ENCODE results near the gene NIT1. TPM values are rescaled to one million over a fixed set of nuclear protein-coding genes. Genes with fewer than 3 reads are reported as not detected.

The NIT1 gene
- total and polyA plus RNA-seq, 2 of the 13 experiments (the other 11 are each of a cell fraction or from before 2014, with no cell fraction given): 22.7 to 31.0 TPM

DNA sequence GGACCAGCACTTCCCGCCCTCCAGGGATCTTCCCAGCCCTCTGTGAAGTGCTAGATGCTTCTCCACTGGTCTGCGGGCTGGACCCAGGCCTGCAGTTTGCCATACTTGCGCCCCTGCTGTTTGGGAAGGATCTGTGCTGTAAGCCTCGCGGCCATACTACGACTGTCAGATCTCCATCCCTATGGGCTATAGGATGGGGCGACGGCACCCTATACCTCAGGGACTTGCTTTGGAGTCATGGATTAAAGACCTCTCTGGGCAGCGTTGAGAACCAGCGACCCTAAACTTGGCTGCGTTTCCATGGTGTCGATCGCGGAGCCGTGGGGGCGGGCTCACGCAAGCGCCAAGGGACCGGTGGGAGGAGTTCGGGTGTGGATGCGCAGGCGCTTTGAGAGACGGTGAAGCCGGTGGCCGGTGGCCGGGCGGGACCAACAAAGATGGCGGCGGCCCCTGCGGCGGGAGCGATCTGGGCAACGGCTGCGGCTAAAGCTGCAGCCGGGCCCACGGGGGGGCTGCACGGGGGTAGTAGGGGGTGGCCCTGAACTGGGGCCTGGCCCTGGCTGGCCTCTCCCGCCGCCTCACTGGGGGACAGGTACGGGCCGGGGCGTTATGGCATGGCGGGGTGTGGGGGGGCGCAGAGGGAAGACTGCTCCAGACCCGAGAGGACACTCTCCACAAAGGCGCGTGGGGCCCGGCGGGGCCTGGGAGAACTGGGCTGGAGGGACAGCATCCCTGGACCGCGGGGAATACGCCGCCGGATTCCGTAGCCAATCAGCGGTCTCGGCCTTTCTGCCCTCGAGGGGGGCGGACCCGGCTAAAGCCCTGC, 41.4 kb downstream of the NIT1 start, which contains the start of gene USP21 (continued):
- TF ChIP-seq, protein P1, sequence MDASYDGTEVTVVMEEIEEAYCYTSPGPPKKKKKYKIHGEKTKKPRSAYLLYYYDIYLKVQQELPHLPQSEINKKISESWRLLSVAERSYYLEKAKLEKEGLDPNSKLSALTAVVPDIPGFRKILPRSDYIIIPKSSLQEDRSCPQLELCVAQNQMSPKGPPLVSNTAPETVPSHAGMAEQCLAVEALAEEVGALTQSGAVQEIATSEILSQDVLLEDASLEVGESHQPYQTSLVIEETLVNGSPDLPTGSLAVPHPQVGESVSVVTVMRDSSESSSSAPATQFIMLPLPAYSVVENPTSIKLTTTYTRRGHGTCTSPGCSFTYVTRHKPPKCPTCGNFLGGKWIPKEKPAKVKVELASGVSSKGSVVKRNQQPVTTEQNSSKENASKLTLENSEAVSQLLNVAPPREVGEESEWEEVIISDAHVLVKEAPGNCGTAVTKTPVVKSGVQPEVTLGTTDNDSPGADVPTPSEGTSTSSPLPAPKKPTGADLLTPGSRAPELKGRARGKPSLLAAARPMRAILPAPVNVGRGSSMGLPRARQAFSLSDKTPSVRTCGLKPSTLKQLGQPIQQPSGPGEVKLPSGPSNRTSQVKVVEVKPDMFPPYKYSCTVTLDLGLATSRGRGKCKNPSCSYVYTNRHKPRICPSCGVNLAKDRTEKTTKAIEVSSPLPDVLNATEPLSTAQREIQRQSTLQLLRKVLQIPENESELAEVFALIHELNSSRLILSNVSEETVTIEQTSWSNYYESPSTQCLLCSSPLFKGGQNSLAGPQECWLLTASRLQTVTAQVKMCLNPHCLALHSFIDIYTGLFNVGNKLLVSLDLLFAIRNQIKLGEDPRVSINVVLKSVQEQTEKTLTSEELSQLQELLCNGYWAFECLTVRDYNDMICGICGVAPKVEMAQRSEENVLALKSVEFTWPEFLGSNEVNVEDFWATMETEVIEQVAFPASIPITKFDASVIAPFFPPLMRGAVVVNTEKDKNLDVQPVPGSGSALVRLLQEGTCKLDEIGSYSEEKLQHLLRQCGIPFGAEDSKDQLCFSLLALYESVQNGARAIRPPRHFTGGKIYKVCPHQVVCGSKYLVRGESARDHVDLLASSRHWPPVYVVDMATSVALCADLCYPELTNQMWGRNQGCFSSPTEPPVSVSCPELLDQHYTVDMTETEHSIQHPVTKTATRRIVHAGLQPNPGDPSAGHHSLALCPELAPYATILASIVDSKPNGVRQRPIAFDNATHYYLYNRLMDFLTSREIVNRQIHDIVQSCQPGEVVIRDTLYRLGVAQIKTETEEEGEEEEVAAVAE (CRISPR knock-in tag; IDR thresholded peaks at IDR 0.05; ENCODE audit: borderline replicate concordance): no peak
- 0 out of 2 replicates have a peak, but pooled peaks have one; percentile 26 for TF ChIP-seq MYC (CRISPR knock-in tag; IDR thresholded peaks at IDR 0.05; ENCODE audit: borderline replicate concordance)
- peak; percentile 58; the same call in 1 of the 2 replicates for TF ChIP-seq ZNF772 (CRISPR knock-in tag; IDR thresholded peaks at IDR 0.05)
- peak; percentile 37; the same call in 1 of the 2 replicates for TF ChIP-seq ZSCAN25 (CRISPR knock-in tag; IDR thresholded peaks at IDR 0.05)
- peak; percentile 77 for TF ChIP-seq ZNF891 (CRISPR knock-in tag; IDR thresholded peaks at IDR 0.05)
- TF ChIP-seq SALL1 (CRISPR knock-in tag; IDR thresholded peaks at IDR 0.05): peak; percentile 55; the same call in 1 of the 2 replicates
- TF ChIP-seq ZNF33A (CRISPR knock-in tag; IDR thresholded peaks at IDR 0.05; ENCODE audit: borderline replicate concordance): no peak
- TF ChIP-seq, protein P2, sequence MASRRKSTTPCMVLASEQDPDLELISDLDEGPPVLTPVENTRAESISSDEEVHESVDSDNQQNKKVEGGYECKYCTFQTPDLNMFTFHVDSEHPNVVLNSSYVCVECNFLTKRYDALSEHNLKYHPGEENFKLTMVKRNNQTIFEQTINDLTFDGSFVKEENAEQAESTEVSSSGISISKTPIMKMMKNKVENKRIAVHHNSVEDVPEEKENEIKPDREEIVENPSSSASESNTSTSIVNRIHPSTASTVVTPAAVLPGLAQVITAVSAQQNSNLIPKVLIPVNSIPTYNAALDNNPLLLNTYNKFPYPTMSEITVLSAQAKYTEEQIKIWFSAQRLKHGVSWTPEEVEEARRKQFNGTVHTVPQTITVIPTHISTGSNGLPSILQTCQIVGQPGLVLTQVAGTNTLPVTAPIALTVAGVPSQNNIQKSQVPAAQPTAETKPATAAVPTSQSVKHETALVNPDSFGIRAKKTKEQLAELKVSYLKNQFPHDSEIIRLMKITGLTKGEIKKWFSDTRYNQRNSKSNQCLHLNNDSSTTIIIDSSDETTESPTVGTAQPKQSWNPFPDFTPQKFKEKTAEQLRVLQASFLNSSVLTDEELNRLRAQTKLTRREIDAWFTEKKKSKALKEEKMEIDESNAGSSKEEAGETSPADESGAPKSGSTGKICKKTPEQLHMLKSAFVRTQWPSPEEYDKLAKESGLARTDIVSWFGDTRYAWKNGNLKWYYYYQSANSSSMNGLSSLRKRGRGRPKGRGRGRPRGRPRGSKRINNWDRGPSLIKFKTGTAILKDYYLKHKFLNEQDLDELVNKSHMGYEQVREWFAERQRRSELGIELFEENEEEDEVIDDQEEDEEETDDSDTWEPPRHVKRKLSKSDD (CRISPR knock-in tag; IDR thresholded peaks at IDR 0.05; ENCODE audit: low read depth): peak; percentile 76; the same call in 1 of the 2 replicates
- peak; percentile 49; the same call in 1 of the 2 replicates for TF ChIP-seq RFX3 (CRISPR knock-in tag; IDR thresholded peaks at IDR 0.05)
- TF ChIP-seq ZNF644 (CRISPR knock-in tag; IDR thresholded peaks at IDR 0.05; ENCODE audit: low read depth): no peak
- TF ChIP-seq TBX2 (CRISPR knock-in tag; IDR thresholded peaks at IDR 0.05; ENCODE audit: borderline replicate concordance): peak; percentile 55
- TF ChIP-seq, protein P3, sequence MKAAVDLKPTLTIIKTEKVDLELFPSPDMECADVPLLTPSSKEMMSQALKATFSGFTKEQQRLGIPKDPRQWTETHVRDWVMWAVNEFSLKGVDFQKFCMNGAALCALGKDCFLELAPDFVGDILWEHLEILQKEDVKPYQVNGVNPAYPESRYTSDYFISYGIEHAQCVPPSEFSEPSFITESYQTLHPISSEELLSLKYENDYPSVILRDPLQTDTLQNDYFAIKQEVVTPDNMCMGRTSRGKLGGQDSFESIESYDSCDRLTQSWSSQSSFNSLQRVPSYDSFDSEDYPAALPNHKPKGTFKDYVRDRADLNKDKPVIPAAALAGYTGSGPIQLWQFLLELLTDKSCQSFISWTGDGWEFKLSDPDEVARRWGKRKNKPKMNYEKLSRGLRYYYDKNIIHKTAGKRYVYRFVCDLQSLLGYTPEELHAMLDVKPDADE (CRISPR knock-in tag; IDR thresholded peaks at IDR 0.05): no peak
- peak; percentile 8; the same call in 1 of the 2 replicates for TF ChIP-seq ZNF605 (CRISPR knock-in tag; IDR thresholded peaks at IDR 0.05)
- no peak for TF ChIP-seq CBX2 (IDR thresholded peaks at IDR 0.05; ENCODE audit: low read depth, low read length)
- TF ChIP-seq CBX2 (CRISPR knock-in tag; IDR thresholded peaks at IDR 0.05; ENCODE audit: low read depth): no peak
- TF ChIP-seq SP5 (CRISPR knock-in tag; IDR thresholded peaks at IDR 0.05; ENCODE audit: borderline replicate concordance, low read depth): peak; percentile 49; the same call in 1 of the 2 replicates
- TF ChIP-seq ZNF543 (CRISPR knock-in tag; IDR thresholded peaks at IDR 0.05): peak; percentile 48; the same call in 1 of the 2 replicates
- 0 out of 2 replicates have a peak, but pooled peaks have one; percentile 41 for TF ChIP-seq KLF6 (CRISPR knock-in tag; IDR thresholded peaks at IDR 0.05)
- TF ChIP-seq NFYC (CRISPR knock-in tag; IDR thresholded peaks at IDR 0.05): peak; percentile 45; the same call in 1 of the 2 replicates
- peak; percentile 60 for TF ChIP-seq RBM39 (IDR thresholded peaks at IDR 0.05; ENCODE audit: low read depth, low read length, poor library complexity, severe bottlenecking)
